ENCODE measurements around the gene RAD1. TPM values are rescaled to one million over a fixed set of nuclear protein-coding genes. Genes with fewer than 3 reads are reported as not detected.

Gene RAD1
- total and polyA plus RNA-seq, 4 experiments from 2014 or later: 16.2 to 26.3 (median 22.2) TPM

DNA sequence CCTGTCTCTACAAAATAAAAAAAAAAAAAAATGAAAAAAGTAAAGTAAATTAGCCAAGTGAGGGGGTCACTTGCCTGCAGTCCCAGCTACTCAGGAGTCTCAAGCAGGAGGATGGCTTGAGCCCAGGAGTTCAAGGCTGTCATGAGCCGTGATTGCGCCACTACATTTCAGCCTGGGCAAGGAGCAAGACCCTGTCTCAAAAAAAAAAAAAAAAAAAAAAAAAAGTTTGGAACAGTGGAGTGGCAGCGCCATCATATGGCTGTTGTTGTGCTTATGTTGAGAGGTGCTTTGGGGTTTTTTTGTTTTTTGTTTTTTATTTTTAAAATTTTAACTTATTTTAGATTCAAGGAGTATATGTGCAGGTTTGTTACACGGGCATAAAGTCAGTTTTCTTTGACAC lies 3.8 kb upstream of the RAD1 start:
- H3K9me3 Mint-ChIP-seq: no peaks in the 10 kb centered on the region
- no peak overlapping the region for H3K4me3 Mint-ChIP-seq
- ChIA-PET POLR2A (ENCODE audit: partially characterized antibody) (interaction anchor here (1.5 kb wide), 1 partner anchor 10 kb away, joined by 3 read pairs; no protein-coding TSS in a partner anchor), CTCF (ENCODE audit: partially characterized antibody) (no interaction called here)
- no peaks in the 10 kb centered on the region for H3K27me3 ChIP-seq (ENCODE audit: insufficient read depth, low read length)
- peaks cover 35% of the 10 kb centered on the region for H3K36me3 ChIP-seq (ENCODE audit: insufficient read depth, low read length)
- H3K9me3 ChIP-seq (ENCODE audit: control insufficient read depth in 1 of 2, low read length in 2 of 2): no peaks in the 10 kb centered on the region
- no peak overlapping the region for H3K27ac Mint-ChIP-seq
- intact Hi-C loops (cut with micrococcal nuclease): loop anchor here (5.0 kb wide), 1 partner anchor 1477 kb away; the partner anchor contains the start of gene TARS1
- H3K4me3 ChIP-seq (ENCODE audit: low read length in 2 of 2): no peak overlapping the region
- no peak for DNase-seq
- no peaks in the 10 kb centered on the region for H3K27me3 Mint-ChIP-seq
- peaks cover 31% of the 10 kb centered on the region for H3K4me1 ChIP-seq (ENCODE audit: insufficient read depth, low read length)
- H3K27ac ChIP-seq (ENCODE audit: low read depth, low read length): no peak overlapping the region
- peaks cover 16 to 31% (median 22%) of the 10 kb centered on the region in 4 donors for H3K4me1 Mint-ChIP-seq
- H3K36me3 Mint-ChIP-seq: peaks cover 22 to 44% of the 10 kb centered on the region in 2 donors

DNA sequence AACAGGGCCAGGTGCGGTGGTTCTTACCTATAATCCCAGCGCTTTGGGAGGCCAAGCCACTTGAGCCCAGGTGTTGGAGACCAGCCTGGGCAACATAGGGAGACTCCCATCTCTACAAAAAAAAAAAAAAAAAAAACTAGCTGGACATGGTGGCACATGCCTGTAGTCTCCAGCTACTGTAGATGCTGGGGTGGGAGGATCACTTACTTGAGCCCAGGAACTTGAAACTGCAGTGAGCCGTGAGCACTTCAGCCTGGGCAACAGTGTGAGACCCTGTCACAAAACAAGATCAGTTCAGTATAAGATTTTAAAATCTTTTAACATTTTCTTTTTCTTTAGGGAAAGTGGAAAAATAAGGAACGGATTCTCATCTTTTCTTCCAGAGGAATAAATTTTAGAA lies 2.7 kb upstream of the RAD1 start:
- Histone ChIP-seq H3K9me3 (ENCODE audit: control insufficient read depth in 1 of 2, low read length in 2 of 2) (no peaks in the 10 kb centered on the region), H3K36me3 (ENCODE audit: insufficient read depth, low read length) (peaks cover 26% of the 10 kb centered on the region), H3K27me3 (ENCODE audit: insufficient read depth, low read length) (no peaks in the 10 kb centered on the region), H3K4me1 (ENCODE audit: insufficient read depth, low read length) (peaks cover 40% of the 10 kb centered on the region), H3K27ac (ENCODE audit: low read depth, low read length) (no peak overlapping the region), H3K4me3 (ENCODE audit: low read length in 2 of 2) (no peak overlapping the region)
- CTCF ChIA-PET (ENCODE audit: partially characterized antibody): interaction anchor here (1.0 to 4.0 kb wide), 2 partner anchors 9 to 11 kb away, joined by 3 to 33 read pairs; partner anchors contain the start of gene DNAJC21
- Mint-ChIP-seq H3K9me3 (no peaks in the 10 kb centered on the region), H3K27me3 (no peaks in the 10 kb centered on the region), H3K27ac (peak overlapping the region in 3 of 7 donors; percentile 28 to 80 (median 76)), H3K4me1 (peaks cover 19 to 37% (median 23%) of the 10 kb centered on the region in 4 donors), H3K36me3 (peaks cover 15 to 36% of the 10 kb centered on the region in 2 donors), H3K4me3 (peak overlapping the region in 3 of 8 donors; percentile 13 to 48 (median 45))
- DNase-seq: no peak
- intact Hi-C loops (cut with micrococcal nuclease): loop anchor here (5.0 kb wide), 1 partner anchor 1476 kb away; the partner anchor contains the start of gene TARS1
- POLR2A ChIA-PET (ENCODE audit: partially characterized antibody): interaction anchor here (0.6 to 5.4 kb wide), 2 partner anchors 12 to 240 kb away, joined by 3 to 169 read pairs; partner anchors contain the start of gene DNAJC21

DNA sequence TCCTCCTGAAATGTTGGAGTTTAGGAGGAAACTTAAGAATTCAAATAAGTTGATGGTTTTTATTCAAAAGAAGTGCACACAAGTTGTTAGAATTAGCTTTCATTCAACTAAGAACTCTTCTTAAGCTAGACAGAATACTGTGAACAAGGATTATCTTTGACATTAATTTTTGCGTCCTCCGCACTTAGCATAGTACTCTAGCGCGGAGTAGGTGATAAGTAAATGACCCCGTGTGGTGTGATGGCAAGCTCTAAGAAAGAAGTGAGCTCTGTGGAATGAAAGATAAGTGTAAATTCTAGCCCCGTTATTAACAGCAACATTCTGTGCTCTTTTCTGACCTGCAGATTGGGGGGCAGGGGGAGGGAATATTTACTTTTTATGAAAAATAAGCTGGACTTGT lies 1.2 kb upstream of the RAD1 start:
- peaks cover 40% of the 10 kb centered on the region for H3K4me1 ChIP-seq (ENCODE audit: insufficient read depth, low read length)
- Mint-ChIP-seq H3K4me3 (no peak overlapping the region), H3K4me1 (peaks cover 19 to 37% (median 25%) of the 10 kb centered on the region in 4 donors), H3K36me3 (peaks cover 17 to 32% of the 10 kb centered on the region in 2 donors), H3K9me3 (no peaks in the 10 kb centered on the region), H3K27me3 (no peaks in the 10 kb centered on the region), H3K27ac (peak overlapping the region in 2 of 7 donors; percentile 68 to 81)
- peak overlapping the region; percentile 54 to 95 for H3K4me3 ChIP-seq (ENCODE audit: low read length in 2 of 2)
- peaks cover 21% of the 10 kb centered on the region for H3K36me3 ChIP-seq (ENCODE audit: insufficient read depth, low read length)
- no peaks in the 10 kb centered on the region for H3K9me3 ChIP-seq (ENCODE audit: control insufficient read depth in 1 of 2, low read length in 2 of 2)
- H3K27ac ChIP-seq (ENCODE audit: low read depth, low read length): peak overlapping the region; percentile 75
- ChIA-PET POLR2A (ENCODE audit: partially characterized antibody) (interaction anchor here (0.9 to 5.4 kb wide), 8 partner anchors 11 to 1235 kb away, joined by 3 to 169 read pairs (median 4); partner anchors contain the start of genes DNAJC21, LMBRD2, SKP2 and TTC23L), CTCF (ENCODE audit: partially characterized antibody) (interaction anchor here (1.0 to 4.0 kb wide), 4 partner anchors 13 to 87 kb away, joined by 3 to 33 read pairs (median 10); partner anchors contain the start of gene DNAJC21)
- DNase-seq: no peak
- intact Hi-C loops (cut with micrococcal nuclease): loop anchor here (5.0 kb wide), 1 partner anchor 1474 kb away; the partner anchor contains the start of gene TARS1
- no peaks in the 10 kb centered on the region for H3K27me3 ChIP-seq (ENCODE audit: insufficient read depth, low read length)

DNA sequence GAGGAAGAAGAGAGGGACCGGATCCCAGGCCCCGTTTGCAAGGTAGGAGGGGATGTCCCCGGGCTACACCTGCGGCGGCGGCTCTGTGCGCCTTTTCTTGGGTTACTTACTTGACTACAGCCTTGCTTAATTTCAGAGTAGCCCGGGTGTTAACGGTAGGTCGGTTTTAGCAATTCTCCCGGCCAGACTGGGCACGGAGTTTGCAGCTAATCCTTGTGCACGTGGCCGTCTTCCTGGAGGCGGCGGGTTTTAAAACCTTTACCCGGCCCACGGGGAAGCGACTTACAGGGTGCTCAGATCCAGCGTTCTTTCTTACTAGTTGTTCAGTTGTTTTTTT lies 520 bp upstream of the RAD1 start:
- Histone ChIP-seq H3K36me3 (ENCODE audit: insufficient read depth, low read length) (peaks cover 21% of the 10 kb centered on the region), H3K4me3 (ENCODE audit: low read length in 2 of 2) (peak overlapping the region; percentile 54 to 95), H3K4me1 (ENCODE audit: insufficient read depth, low read length) (peaks cover 40% of the 10 kb centered on the region), H3K9me3 (ENCODE audit: control insufficient read depth in 1 of 2, low read length in 2 of 2) (no peaks in the 10 kb centered on the region), H3K27me3 (ENCODE audit: insufficient read depth, low read length) (no peaks in the 10 kb centered on the region), H3K27ac (ENCODE audit: low read depth, low read length) (peak overlapping the region; percentile 75)
- intact Hi-C loops (cut with micrococcal nuclease): loop anchor here (1.0 to 5.0 kb wide), 6 partner anchors 8 to 1474 kb away; partner anchors contain the start of genes AMACR, DNAJC21, SKP2 and TARS1
- ChIA-PET POLR2A (ENCODE audit: partially characterized antibody) (interaction anchor here (0.8 to 5.4 kb wide), 12 partner anchors 8 to 1960 kb away, joined by 3 to 169 read pairs (median 3); partner anchors contain the start of genes DNAJC21, NADK2 and TTC23L), CTCF (ENCODE audit: partially characterized antibody) (interaction anchor here (0.7 to 4.0 kb wide), 9 partner anchors 8 to 79 kb away, joined by 3 to 33 read pairs (median 3); partner anchors contain the start of genes DNAJC21 and TTC23L)
- H3K4me3 Mint-ChIP-seq: no peak overlapping the region
- DNase-seq: no peak
- H3K27me3 Mint-ChIP-seq: no peaks in the 10 kb centered on the region
- no peak overlapping the region for H3K27ac Mint-ChIP-seq
- peaks cover 19 to 31% of the 10 kb centered on the region in 2 donors for H3K36me3 Mint-ChIP-seq
- H3K4me1 Mint-ChIP-seq: peaks cover 19 to 37% (median 25%) of the 10 kb centered on the region in 4 donors
- no peaks in the 10 kb centered on the region for H3K9me3 Mint-ChIP-seq

DNA sequence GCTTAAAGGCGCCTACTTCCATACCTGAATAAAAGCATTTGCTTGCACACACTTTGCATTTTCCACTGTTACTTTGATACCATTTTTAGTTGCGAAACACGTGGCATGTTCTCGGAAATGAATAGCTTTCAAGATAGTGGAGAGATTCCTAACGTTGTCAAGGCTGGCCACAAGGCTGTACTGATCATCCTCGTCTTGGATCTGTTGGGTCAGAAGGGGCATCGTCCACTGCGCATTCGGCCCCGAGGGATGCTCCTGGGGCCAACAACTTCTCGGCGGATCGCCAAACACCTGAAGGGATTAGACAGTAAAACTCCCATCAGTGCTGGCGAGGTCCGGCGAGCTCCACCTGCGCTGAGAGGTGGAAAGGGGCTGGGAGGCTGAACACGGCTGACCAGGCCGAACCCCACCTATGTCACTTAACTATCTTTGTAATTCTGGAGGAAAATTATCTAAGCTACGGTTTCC lies 599 bp downstream of the RAD1 start:
- peak overlapping the region; percentile 75 for H3K27ac ChIP-seq (ENCODE audit: low read depth, low read length)
- H3K27me3 ChIP-seq (ENCODE audit: insufficient read depth, low read length): no peaks in the 10 kb centered on the region
- peaks cover 40% of the 10 kb centered on the region for H3K4me1 ChIP-seq (ENCODE audit: insufficient read depth, low read length)
- DNase-seq: no peak
- H3K27me3 Mint-ChIP-seq: no peaks in the 10 kb centered on the region
- peaks cover 19 to 37% (median 24%) of the 10 kb centered on the region in 4 donors for H3K4me1 Mint-ChIP-seq
- peak overlapping the region; percentile 84 to 95 for H3K4me3 ChIP-seq (ENCODE audit: low read length in 2 of 2)
- CTCF ChIA-PET (ENCODE audit: partially characterized antibody): interaction anchor here (1.0 to 4.0 kb wide), 7 partner anchors 8 to 22 kb away, joined by 3 to 33 read pairs (median 4); partner anchors contain the start of gene DNAJC21
- POLR2A ChIA-PET (ENCODE audit: partially characterized antibody): interaction anchor here (0.7 to 5.4 kb wide), 9 partner anchors 9 to 1961 kb away, joined by 3 to 169 read pairs (median 4); partner anchors contain the start of genes AMACR, DNAJC21, NADK2 and TARS1
- no peak overlapping the region for H3K4me3 Mint-ChIP-seq
- intact Hi-C loops (cut with micrococcal nuclease): loop anchor here (1.0 to 5.0 kb wide), 6 partner anchors 10 to 1472 kb away; partner anchors contain the start of genes AMACR, DNAJC21, SKP2 and TARS1
- H3K9me3 Mint-ChIP-seq: no peaks in the 10 kb centered on the region
- H3K9me3 ChIP-seq (ENCODE audit: control insufficient read depth in 1 of 2, low read length in 2 of 2): no peaks in the 10 kb centered on the region
- peaks cover 19% of the 10 kb centered on the region for H3K36me3 ChIP-seq (ENCODE audit: insufficient read depth, low read length)
- H3K36me3 Mint-ChIP-seq: peaks cover 22 to 29% of the 10 kb centered on the region in 2 donors
- no peak overlapping the region for H3K27ac Mint-ChIP-seq

DNA sequence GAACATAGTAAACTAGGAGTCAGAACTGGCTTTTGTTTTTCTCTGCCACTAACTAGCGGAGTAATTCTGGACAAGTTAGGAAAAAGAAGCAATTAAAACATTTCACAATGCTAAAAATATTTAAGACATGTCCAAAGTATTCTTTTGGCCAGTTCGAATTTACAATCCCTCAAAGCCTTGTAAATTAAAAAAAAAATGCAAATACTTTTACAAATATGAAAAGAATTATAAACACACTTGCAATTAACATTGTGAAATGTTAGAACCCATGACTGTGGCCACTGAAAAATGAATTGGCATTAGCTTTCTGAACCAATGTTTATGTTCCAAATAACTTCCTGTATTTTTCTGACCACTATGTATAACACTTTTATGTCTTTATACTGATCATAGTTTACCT lies 2.2 kb downstream of the RAD1 start:
- Histone ChIP-seq H3K36me3 (ENCODE audit: insufficient read depth, low read length) (peaks cover 21% of the 10 kb centered on the region), H3K27me3 (ENCODE audit: insufficient read depth, low read length) (no peaks in the 10 kb centered on the region), H3K4me1 (ENCODE audit: insufficient read depth, low read length) (peaks cover 39% of the 10 kb centered on the region), H3K9me3 (ENCODE audit: control insufficient read depth in 1 of 2, low read length in 2 of 2) (no peaks in the 10 kb centered on the region), H3K4me3 (ENCODE audit: low read length in 2 of 2) (no peak overlapping the region), H3K27ac (ENCODE audit: low read depth, low read length) (no peak overlapping the region)
- intact Hi-C loops (cut with micrococcal nuclease): no loop called here
- POLR2A ChIA-PET (ENCODE audit: partially characterized antibody): interaction anchor here (5.4 kb wide), 1 partner anchor 16 kb away, joined by 169 read pairs; the partner anchor contains the start of gene DNAJC21
- Mint-ChIP-seq H3K9me3 (no peaks in the 10 kb centered on the region), H3K4me1 (peaks cover 19 to 37% (median 24%) of the 10 kb centered on the region in 4 donors), H3K27ac (no peak overlapping the region), H3K4me3 (no peak overlapping the region), H3K27me3 (no peaks in the 10 kb centered on the region), H3K36me3 (peaks cover 27 to 40% of the 10 kb centered on the region in 2 donors)
- no peak for DNase-seq
- CTCF ChIA-PET (ENCODE audit: partially characterized antibody): no interaction called here

DNA sequence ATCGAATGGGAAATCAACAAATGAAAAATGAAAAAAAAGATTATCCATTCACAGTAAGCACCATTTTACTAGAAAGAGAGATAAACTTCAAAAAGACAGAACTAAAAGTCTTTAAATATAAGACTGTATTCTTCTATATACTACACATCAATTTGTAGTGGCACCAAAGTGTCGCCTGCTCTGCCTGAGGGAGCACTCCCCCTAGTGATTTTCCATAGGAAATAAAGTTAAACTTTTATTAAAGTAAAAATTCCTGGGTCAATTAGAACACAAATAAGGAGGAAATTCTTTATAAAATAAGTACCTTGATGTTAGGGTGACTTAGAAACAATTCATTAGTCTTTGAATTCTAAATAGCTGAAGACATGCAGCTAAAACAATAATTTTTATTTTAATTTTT lies 9.7 kb downstream of the RAD1 start:
- Histone ChIP-seq H3K4me1 (ENCODE audit: insufficient read depth, low read length) (no peaks in the 10 kb centered on the region), H3K9me3 (ENCODE audit: control insufficient read depth in 1 of 2, low read length in 2 of 2) (no peaks in the 10 kb centered on the region), H3K4me3 (ENCODE audit: low read length in 2 of 2) (no peak overlapping the region), H3K27me3 (ENCODE audit: insufficient read depth, low read length) (no peaks in the 10 kb centered on the region), H3K36me3 (ENCODE audit: insufficient read depth, low read length) (peaks cover 9% of the 10 kb centered on the region), H3K27ac (ENCODE audit: low read depth, low read length) (no peak overlapping the region)
- Mint-ChIP-seq H3K9me3 (no peaks in the 10 kb centered on the region), H3K27me3 (no peaks in the 10 kb centered on the region), H3K36me3 (peaks cover 16 to 32% of the 10 kb centered on the region in 2 donors), H3K4me1 (no peaks in the 10 kb centered on the region), H3K4me3 (no peak overlapping the region), H3K27ac (no peak overlapping the region)
- ChIA-PET CTCF (ENCODE audit: partially characterized antibody) (interaction anchor here (0.9 to 13.8 kb wide), 3 partner anchors 8 to 380 kb away, joined by 3 to 220 read pairs (median 10); no protein-coding TSS in a partner anchor), POLR2A (ENCODE audit: partially characterized antibody) (interaction anchor here (2.6 kb wide), 1 partner anchor 10 kb away, joined by 6 read pairs; the partner anchor contains the start of genes BRIX1 and RAD1)
- no peak for DNase-seq
- intact Hi-C loops (cut with micrococcal nuclease): no loop called here
